Right lobe of liver (tissue), 6 donors: Measurements from ENCODE around the gene ATXN1. TPM values are rescaled to one million over a fixed set of nuclear protein-coding genes. Genes with fewer than 3 reads are reported as not detected.
"Not testable (repeated sequence)": the region's sequence is repeated elsewhere in the genome, so short reads cannot be mapped to it uniquely, and the experiment has no call there.

ENCODE experiments used
- ATAC-seq, 4 donors: fragments of 200-7000 bp; cut with Tn5 transposase; one replicate each; pipeline ENCODE4 v1.9.1; 2020; ENCODE audit warnings: mild to moderate bottlenecking in 4 of 4, moderate library complexity in 4 of 4
- DNase-seq, 3 donors: peaks; one replicate each; pipeline ENCODE4 v3.0.0-alpha.2; 2020
- H3K27ac ChIP-seq, 3 donors: fragments of 200-600 bp; one replicate each; pipeline ENCODE4 v1.8.0; 2022
- H3K27me3 ChIP-seq, 2 donors: fragments of 200-600 bp; one replicate each; pipeline ENCODE4 v1.8.0; 2022
- H3K36me3 ChIP-seq, 4 donors: fragments of 200-600 bp; sonication (generic) in 1 of 4; one replicate each; pipeline versions ENCODE4 v1.5.1 to v1.8.0; 2017 to 2022; ENCODE audit warnings: control low read depth in 1 of 4
- H3K4me1 ChIP-seq, 4 donors: fragments of 200-600 bp; sonication (generic) in 1 of 4; one replicate each; pipeline versions ENCODE4 v1.5.1 to v1.8.0; 2017 to 2022; ENCODE audit warnings: control low read depth in 1 of 4
- H3K4me3 ChIP-seq, 3 donors: fragments of 200-600 bp; one replicate each; pipeline ENCODE4 v1.8.0; 2022
- H3K9me3 ChIP-seq, 4 donors: fragments of 200-600 bp; sonication (generic) in 1 of 4; one replicate each; pipeline versions ENCODE4 v1.5.1 to v1.8.0; 2017 to 2022; ENCODE audit warnings: control low read depth in 1 of 4
- POLR2A ChIP-seq: fragments of 450-650 bp; IDR thresholded peaks from one replicate; pipeline ENCODE4 v1.6.1; 2017; ENCODE audit warnings: antibody characterized with exemption, mild to moderate bottlenecking
- WGBS: methylation state at CpG from one replicate; pipeline ENCODE4 v1.1.6; 2018; ENCODE audit warnings: low coverage, low lambda C conversion rate; ENCODE audit not compliant: insufficient coverage; ENCODE audit errors: missing lambda C conversion rate; 5-methylcytosine and 5-hydroxymethylcytosine counted together
- intact Hi-C, 2 donors: fragments of 100-400 bp; cut with DNase I; formaldehyde crosslinking; loops; one replicate each; pipeline versions ENCODE4 v1.11.2 to v1.14.1; 2022
- total RNA-seq, 6 experiments: library from RNA; depleted of rRNA in 2 of 6; stranded (reverse); fragments of >200 nt in 2 of 6; fragmentation: NEBNext Ultra II Directional in 3 of 6; extraction: Animal tissue kit (Norgen Biotek cat#: 25700) in 3 of 6; gene quantifications; one replicate each; pipeline versions ENCODE4 v1.1.0 to v1.2.4, GENCODE V29; 2016 to 2023
- TF ChIP-seq, protein P1 (sequence below), 4 donors: fragments of 200-600 bp in 3 of 4; fragments of 450-650 bp in 1 of 4; IDR thresholded peaks; one replicate each; pipeline versions ENCODE4 v1.5.1 to v1.8.0; 2016 to 2022; ENCODE audit warnings: antibody characterized with exemption in 4 of 4, mild to moderate bottlenecking in 2 of 4
- donor health status: DM: no; HTN: yes; CAD: no.
- donor health status: DM: no; HTN: no; CAD: no.
- donor health status: DM: no; HTN: no; CAD: no.
- donor health status: DM: no; HTN: yes; CAD: no.
- donor health status: DM: no; HTN: yes; CAD: no.

The ATXN1 gene
- total RNA-seq, 6 experiments from 2014 or later: 23.2 to 28.7 (median 25.0) TPM

DNA sequence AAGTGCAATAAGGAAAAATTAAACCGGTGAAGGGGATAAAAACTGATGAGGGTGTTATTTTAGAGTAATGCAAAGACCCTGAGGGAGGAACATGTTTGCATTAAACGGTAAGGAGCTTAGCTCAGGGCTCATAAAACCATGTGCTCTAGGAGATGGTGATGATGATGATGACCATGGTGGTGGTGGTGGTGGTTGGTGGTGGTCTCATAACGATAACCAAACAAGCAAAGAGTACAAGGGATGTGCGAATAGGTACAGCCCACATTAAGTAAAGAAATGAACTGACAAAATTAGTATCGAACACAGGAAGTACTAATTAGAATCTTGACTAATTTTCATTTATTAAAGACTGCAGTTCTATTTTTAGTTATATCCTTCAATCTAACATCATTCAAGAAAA, 139.1 kb downstream of the ATXN1 start:
- no peak for ATAC-seq
- H3K27ac ChIP-seq: no peak overlapping the region
- H3K36me3 ChIP-seq: no peaks in the 10 kb centered on the region
- 84% methylated on average over 5 of the region's 5 CpGs for WGBS
- no peaks in the 10 kb centered on the region for H3K9me3 ChIP-seq
- TF ChIP-seq, protein P1, sequence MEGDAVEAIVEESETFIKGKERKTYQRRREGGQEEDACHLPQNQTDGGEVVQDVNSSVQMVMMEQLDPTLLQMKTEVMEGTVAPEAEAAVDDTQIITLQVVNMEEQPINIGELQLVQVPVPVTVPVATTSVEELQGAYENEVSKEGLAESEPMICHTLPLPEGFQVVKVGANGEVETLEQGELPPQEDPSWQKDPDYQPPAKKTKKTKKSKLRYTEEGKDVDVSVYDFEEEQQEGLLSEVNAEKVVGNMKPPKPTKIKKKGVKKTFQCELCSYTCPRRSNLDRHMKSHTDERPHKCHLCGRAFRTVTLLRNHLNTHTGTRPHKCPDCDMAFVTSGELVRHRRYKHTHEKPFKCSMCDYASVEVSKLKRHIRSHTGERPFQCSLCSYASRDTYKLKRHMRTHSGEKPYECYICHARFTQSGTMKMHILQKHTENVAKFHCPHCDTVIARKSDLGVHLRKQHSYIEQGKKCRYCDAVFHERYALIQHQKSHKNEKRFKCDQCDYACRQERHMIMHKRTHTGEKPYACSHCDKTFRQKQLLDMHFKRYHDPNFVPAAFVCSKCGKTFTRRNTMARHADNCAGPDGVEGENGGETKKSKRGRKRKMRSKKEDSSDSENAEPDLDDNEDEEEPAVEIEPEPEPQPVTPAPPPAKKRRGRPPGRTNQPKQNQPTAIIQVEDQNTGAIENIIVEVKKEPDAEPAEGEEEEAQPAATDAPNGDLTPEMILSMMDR (IDR thresholded peaks at IDR 0.05): no peak
- no peak for TF ChIP-seq POLR2A
- H3K4me1 ChIP-seq: no peaks in the 10 kb centered on the region
- H3K27me3 ChIP-seq: no peaks in the 10 kb centered on the region
- no peak overlapping the region for H3K4me3 ChIP-seq
- intact Hi-C loops: no loop called here
- DNase-seq: no peak

DNA sequence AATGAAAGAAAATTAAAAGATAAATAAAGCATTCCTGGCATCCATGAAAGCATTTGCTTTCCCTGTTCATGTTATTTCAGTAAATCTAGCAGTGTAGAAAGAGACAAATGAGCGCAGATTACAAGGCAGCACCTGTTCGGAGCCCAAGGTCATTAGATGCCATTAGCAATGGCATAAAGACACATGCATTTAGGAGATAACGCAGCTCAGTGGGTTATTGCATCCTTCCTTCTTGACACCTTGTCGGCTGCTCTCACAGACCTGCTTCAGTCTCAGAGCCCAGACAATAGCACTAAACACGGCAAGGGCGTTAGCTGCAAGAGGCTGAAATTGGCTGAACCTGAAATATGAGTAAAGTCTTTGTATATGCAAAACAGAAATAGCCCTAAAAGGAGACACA, 140.3 kb downstream of the ATXN1 start:
- H3K27ac ChIP-seq: no peak overlapping the region
- H3K27me3 ChIP-seq: no peaks in the 10 kb centered on the region
- TF ChIP-seq POLR2A: no peak
- TF ChIP-seq, protein P1 (IDR thresholded peaks at IDR 0.05): no peak
- no peak overlapping the region for H3K4me3 ChIP-seq
- no peaks in the 10 kb centered on the region for H3K36me3 ChIP-seq
- no peaks in the 10 kb centered on the region for H3K4me1 ChIP-seq
- DNase-seq (no peak), ATAC-seq (no peak)
- no peaks in the 10 kb centered on the region for H3K9me3 ChIP-seq
- intact Hi-C loops: no loop called here
- WGBS: 73% methylated on average over 6 of the region's 6 CpGs

DNA sequence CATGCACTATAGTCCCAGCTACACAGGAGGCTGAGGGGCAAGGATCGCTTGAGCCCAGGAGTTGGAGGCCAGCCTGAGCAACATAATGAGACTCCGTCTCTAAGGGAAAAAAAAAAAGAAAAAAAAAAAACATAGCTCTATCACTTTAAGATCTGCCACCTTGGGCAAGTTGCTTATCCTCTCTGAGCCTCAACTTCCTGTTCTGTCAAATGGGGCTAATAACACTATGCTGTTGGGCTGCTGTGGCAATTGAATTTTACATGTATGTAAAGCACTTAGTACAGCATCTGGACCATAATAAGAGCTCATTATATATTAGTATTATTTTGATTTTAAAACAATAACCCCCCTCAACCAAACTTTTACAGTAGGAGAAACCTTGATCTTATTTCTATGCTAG, 141.5 kb downstream of the ATXN1 start:
- Histone ChIP-seq H3K27me3 (no peaks in the 10 kb centered on the region), H3K4me3 (no peak overlapping the region), H3K27ac (no peak overlapping the region), H3K4me1 (no peaks in the 10 kb centered on the region), H3K36me3 (no peaks in the 10 kb centered on the region), H3K9me3 (no peaks in the 10 kb centered on the region)
- DNase-seq: no peak
- no peak for ATAC-seq
- intact Hi-C loops: no loop called here
- WGBS: 78% methylated on average over 1 of the region's 2 CpGs
- TF ChIP-seq, protein P1 (IDR thresholded peaks at IDR 0.05): no peak
- no peak for TF ChIP-seq POLR2A

DNA sequence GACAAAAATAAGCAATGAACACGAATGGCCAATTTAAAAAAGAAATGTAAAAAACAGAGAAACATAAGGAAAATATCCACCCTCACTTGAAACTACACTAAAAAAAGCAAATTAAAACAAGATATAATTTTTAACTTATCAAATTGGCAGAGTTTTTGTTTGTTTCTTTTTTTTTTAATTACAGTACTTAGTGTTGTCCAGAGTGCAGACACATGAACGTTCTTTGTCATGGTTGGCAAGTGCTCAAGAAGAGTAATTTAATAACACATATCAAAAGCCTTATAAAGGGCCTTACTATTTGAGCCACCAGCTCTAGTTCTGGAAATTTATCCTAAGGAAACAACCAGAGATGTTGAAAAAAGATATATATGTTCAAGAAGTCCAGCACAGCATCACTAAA, 142.3 kb downstream of the ATXN1 start:
- WGBS: 57% methylated on average over 2 of the region's 2 CpGs
- no peak for TF ChIP-seq POLR2A
- DNase-seq (no peak), ATAC-seq (no peak)
- no peaks in the 10 kb centered on the region for H3K27me3 ChIP-seq
- H3K27ac ChIP-seq: no peak overlapping the region
- intact Hi-C loops: no loop called here
- H3K4me1 ChIP-seq: no peaks in the 10 kb centered on the region
- no peaks in the 10 kb centered on the region for H3K9me3 ChIP-seq
- no peaks in the 10 kb centered on the region for H3K36me3 ChIP-seq
- no peak overlapping the region for H3K4me3 ChIP-seq

DNA sequence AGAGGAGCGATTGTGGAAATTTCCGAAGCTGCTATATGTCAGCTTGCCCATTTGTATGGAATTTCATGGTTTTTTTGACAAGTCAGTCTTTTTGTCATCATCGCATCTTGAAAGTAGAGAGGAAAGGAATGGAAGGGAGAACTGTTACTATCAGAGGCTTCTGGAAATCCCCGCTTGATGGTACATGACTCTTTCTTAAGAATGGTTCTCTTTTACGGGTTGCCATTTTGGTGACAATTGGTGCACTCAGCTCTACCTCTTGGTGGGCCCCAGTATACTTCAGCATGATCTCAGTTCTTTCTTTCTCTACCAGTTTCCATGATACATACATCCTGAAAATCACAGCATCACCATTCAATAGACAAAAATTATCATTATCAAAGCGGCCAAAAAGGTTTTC, 146.0 kb downstream of the ATXN1 start:
- intact Hi-C loops, H3K27ac ChIP-seq, H3K9me3 ChIP-seq, H3K36me3 ChIP-seq, H3K4me1 ChIP-seq, ATAC-seq, H3K27me3 ChIP-seq, DNase-seq, H3K4me3 ChIP-seq: not testable (repeated sequence)
- 89% methylated on average over 2 of the region's 6 CpGs for WGBS

DNA sequence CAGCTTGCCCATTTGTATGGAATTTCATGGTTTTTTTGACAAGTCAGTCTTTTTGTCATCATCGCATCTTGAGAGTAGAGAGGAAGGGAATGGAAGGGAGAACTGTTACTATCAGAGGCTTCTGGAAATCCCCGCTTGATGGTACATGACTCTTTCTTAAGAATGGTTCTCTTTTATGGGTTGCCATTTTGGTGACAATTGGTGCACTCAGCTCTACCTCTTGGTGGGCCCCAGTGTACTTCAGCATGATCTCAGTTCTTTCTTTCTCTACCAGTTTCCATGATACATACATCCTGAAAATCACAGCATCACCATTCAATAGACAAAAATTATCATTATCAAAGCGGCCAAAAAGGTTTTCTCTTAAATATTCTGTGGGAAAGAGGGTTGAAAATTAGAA, 147.1 kb downstream of the ATXN1 start:
- H3K4me1 ChIP-seq, DNase-seq, H3K4me3 ChIP-seq, H3K27me3 ChIP-seq, H3K36me3 ChIP-seq, intact Hi-C loops, H3K27ac ChIP-seq, ATAC-seq, H3K9me3 ChIP-seq: not testable (repeated sequence)
- 95% methylated on average over 2 of the region's 3 CpGs for WGBS

DNA sequence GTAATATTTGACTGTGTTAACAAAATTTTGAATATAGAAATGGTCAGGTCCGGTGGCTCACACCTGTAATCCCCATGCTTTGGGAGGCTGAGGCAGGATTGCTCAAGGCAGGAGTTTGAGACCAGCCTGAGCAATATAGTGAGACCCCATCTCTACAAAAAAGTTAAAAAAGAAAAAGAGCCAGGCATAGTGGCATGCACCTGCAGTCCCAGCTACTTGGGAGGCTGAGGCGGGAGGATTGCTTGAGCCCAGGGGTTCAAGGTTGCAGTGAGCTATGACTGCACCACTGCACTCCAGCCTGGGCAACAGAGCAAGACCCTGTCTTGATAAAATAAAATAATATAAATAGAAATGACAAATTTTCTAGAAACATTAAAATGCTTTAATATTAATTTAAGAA, 147.8 kb downstream of the ATXN1 start:
- H3K36me3 ChIP-seq, H3K27me3 ChIP-seq, H3K4me1 ChIP-seq, H3K9me3 ChIP-seq, intact Hi-C loops, H3K27ac ChIP-seq, DNase-seq, H3K4me3 ChIP-seq, ATAC-seq: not testable (repeated sequence)
- 100% methylated on average over 2 of the region's 2 CpGs for WGBS
